ENCODE results near the gene PRG3.

Gene PRG3

DNA sequence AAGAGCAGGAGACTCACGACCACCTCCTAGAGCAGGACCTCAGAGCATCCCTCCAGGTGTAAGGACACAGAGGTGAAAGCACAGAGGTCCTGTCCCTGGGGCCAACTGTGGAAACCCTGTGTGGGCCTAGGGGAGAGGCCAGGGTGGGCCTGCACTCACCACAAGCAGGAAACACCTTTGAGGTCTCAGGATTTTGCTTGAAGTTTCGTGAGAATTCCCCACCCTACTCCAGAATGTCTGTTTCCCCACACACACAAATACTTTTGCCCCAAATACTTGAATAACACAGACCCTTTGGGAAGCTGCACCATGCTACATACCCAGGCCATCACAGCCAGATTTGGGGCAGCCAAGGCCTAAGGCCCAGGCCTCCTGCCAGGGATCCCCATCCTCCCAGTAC is 27.8 kb upstream of the PRG3 start:
- TF ChIP-seq FOXP2 (optimal IDR thresholded peaks at IDR 0.05; ENCODE audit: borderline replicate concordance, extremely low read depth, extremely low read length, insufficient read depth) = no peak

DNA sequence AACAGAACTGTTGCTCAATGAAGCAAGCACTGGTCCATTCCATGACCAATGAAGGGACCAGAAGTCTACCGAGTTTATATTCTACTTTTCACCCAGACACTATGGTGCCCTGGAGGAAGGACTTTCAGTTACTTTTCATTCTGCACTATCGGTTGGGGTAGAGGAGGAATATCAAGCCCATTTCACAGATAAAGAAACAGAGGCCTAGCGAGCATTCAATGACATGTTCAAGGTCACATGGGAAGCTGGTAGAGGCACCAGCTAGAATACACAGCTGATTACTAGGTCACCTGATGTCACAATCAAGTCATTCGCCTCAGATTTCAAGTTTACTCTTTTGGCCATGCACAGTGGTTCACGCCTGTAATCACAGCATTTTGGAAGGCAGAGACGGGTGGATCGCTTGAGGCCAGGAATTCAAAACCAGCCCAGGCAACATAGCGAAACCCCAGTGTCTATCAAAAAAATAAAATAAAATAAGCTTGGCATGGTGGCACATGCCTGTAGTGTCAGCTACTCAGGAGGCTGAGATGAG is 27.1 kb upstream of the PRG3 start:
- TF ChIP-seq TAF1 (IDR thresholded peaks at IDR 0.05; ENCODE audit: borderline replicate concordance, insufficient read depth, low read length) (no peak), POLR2AphosphoS5 (IDR thresholded peaks at IDR 0.05; ENCODE audit: low read depth, low read length) (no peak), FOXP2 (optimal IDR thresholded peaks at IDR 0.05; ENCODE audit: borderline replicate concordance, extremely low read depth, extremely low read length, insufficient read depth) (no peak), SIN3A (IDR thresholded peaks at IDR 0.05; ENCODE audit: borderline replicate concordance, insufficient read depth, low read length) (no peak)
- TF ChIP-seq, protein P1, sequence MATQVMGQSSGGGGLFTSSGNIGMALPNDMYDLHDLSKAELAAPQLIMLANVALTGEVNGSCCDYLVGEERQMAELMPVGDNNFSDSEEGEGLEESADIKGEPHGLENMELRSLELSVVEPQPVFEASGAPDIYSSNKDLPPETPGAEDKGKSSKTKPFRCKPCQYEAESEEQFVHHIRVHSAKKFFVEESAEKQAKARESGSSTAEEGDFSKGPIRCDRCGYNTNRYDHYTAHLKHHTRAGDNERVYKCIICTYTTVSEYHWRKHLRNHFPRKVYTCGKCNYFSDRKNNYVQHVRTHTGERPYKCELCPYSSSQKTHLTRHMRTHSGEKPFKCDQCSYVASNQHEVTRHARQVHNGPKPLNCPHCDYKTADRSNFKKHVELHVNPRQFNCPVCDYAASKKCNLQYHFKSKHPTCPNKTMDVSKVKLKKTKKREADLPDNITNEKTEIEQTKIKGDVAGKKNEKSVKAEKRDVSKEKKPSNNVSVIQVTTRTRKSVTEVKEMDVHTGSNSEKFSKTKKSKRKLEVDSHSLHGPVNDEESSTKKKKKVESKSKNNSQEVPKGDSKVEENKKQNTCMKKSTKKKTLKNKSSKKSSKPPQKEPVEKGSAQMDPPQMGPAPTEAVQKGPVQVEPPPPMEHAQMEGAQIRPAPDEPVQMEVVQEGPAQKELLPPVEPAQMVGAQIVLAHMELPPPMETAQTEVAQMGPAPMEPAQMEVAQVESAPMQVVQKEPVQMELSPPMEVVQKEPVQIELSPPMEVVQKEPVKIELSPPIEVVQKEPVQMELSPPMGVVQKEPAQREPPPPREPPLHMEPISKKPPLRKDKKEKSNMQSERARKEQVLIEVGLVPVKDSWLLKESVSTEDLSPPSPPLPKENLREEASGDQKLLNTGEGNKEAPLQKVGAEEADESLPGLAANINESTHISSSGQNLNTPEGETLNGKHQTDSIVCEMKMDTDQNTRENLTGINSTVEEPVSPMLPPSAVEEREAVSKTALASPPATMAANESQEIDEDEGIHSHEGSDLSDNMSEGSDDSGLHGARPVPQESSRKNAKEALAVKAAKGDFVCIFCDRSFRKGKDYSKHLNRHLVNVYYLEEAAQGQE (IDR thresholded peaks at IDR 0.05; ENCODE audit: insufficient read depth in 1 of 2, low read depth in 2 of 2, low read length in 2 of 2) = no peak

DNA sequence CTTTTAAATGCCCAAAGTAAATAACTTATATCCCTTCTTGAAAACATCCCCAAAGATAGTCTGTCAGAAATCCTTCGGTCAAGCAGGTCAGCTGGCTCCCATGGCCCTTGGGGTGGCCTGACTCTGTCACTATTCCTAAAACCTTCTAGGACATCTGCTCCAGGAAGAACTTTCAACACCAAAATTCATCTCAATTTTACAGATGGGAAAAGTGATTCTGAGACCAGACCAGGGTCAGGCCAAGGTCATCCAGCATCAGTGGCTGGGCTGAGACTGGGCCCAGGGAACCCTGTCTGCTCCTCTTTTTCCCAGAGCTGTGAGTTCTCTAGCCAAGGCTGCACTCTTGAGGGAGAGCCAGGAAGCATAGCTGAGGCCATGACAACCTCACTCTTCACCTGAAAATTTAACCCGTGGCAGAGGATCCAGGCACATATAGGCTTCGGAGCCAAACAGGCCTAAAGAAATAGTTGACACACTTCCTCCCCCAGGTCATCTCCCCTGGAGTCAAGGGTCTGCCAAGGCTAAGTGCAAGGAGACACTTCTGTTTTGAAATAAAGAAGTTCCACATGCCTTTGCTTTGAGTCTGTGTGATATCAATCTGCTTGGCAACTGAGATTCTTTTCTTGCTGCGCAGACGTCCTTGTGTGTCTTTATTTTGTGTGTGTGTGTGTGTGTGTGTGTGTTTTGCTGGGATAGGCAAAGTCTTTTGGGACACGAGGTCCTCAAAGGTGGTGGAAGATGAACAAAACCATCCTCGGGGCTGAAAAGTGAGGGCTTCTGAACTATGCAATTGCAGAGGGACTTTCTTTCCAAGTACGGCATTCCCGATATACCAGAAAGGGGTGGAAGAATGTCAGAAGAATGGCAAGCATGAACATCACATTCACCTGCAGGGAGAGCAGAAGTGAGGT is 26.3 kb upstream of the PRG3 start:
- TF ChIP-seq, protein P1 (IDR thresholded peaks at IDR 0.05; ENCODE audit: insufficient read depth in 1 of 2, low read depth in 2 of 2, low read length in 2 of 2) = no peak
- TF ChIP-seq TAF1 (IDR thresholded peaks at IDR 0.05; ENCODE audit: borderline replicate concordance, insufficient read depth, low read length) (no peak), FOXP2 (optimal IDR thresholded peaks at IDR 0.05; ENCODE audit: borderline replicate concordance, extremely low read depth, extremely low read length, insufficient read depth) (no peak), SIN3A (IDR thresholded peaks at IDR 0.05; ENCODE audit: borderline replicate concordance, insufficient read depth, low read length) (no peak), POLR2AphosphoS5 (IDR thresholded peaks at IDR 0.05; ENCODE audit: low read depth, low read length) (no peak)

DNA sequence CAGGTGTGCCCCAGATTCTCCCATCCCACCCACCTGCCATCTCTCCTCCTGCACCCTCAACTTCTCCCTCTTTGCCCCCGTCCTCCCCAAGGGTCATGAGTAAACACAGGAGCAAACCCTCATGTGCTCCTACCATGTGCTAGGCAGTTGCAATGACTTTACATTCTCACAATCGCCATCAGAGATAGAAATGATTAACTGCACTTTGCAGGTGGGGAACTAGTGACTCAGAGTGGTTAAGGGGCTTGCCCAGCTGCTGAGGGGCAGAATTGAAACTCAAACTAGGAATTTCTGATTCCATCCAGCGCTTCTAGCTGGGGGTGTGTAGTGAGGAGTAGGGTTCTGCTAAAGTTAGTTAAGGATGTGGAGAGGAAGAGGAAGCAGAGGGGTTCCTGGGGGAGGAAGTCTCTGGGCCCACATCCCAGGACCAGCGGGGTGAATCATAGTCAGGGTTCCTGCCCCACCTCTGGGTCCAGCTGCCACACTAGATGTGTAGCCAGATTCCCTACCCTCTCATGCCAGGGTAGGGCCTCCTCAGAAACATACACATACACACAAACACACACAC is 25.5 kb upstream of the PRG3 start:
- TF ChIP-seq TAF1 (IDR thresholded peaks at IDR 0.05; ENCODE audit: borderline replicate concordance, insufficient read depth, low read length) (no peak), POLR2AphosphoS5 (IDR thresholded peaks at IDR 0.05; ENCODE audit: low read depth, low read length) (no peak), FOXP2 (optimal IDR thresholded peaks at IDR 0.05; ENCODE audit: borderline replicate concordance, extremely low read depth, extremely low read length, insufficient read depth) (no peak), SIN3A (IDR thresholded peaks at IDR 0.05; ENCODE audit: borderline replicate concordance, insufficient read depth, low read length) (no peak)
- TF ChIP-seq, protein P1 (IDR thresholded peaks at IDR 0.05; ENCODE audit: insufficient read depth in 1 of 2, low read depth in 2 of 2, low read length in 2 of 2) = no peak

DNA sequence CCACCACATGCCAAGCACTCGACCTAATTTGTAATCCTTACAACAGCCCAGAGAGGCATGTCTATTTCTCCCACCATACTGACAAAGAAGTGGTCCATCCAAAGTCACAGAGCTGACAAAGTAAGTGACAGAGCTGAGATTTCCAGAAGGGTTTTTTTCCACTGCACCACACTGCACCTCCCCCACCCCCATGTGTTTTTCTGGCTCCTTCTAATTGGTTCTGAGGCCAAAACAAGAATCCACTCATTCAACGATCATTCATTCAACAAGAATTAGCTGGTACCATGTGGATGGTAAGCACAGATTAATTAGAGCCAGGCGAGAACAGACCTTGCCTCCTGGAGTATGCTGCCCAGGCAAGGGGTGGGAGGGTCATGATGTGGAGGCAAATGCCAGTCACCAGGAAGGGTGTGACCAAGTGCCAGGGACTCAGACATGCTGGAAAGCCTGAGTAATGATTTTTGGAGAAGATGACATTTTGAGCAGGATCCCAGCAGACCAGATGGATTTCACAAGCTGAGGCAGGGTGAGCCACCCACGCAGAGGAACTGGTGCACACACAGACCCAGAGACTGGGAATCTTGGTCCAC is 24.4 kb upstream of the PRG3 start:
- no peak for TF ChIP-seq FOXP2 (optimal IDR thresholded peaks at IDR 0.05; ENCODE audit: borderline replicate concordance, extremely low read depth, extremely low read length, insufficient read depth)
- no peak for TF ChIP-seq TAF1 (IDR thresholded peaks at IDR 0.05; ENCODE audit: borderline replicate concordance, insufficient read depth, low read length)
- TF ChIP-seq, protein P1 (IDR thresholded peaks at IDR 0.05; ENCODE audit: insufficient read depth in 1 of 2, low read depth in 2 of 2, low read length in 2 of 2) = no peak
- no peak for TF ChIP-seq POLR2AphosphoS5 (IDR thresholded peaks at IDR 0.05; ENCODE audit: low read depth, low read length)
- TF ChIP-seq SIN3A (IDR thresholded peaks at IDR 0.05; ENCODE audit: borderline replicate concordance, insufficient read depth, low read length) = no peak
